ENCODE measurements around the gene MYO7B. TPM values are rescaled to one million over a fixed set of nuclear protein-coding genes. Genes with fewer than 3 reads are reported as not detected.

Gene MYO7B
- total RNA-seq, 1 donor: 0.18 TPM

- no peak for DNase-seq (ENCODE audit: low read depth)
- TF ChIP-seq CTCF (IDR thresholded peaks at IDR 0.05; ENCODE audit: insufficient read depth, low read length): no peak
These were observed 105.7 kb downstream of the MYO7B start for GRCh38 chr2:127641133-127641532.

GRCh38 chr2:127641846-127642507 lies 106.5 kb downstream of the MYO7B start:
- no peak for TF ChIP-seq CTCF (IDR thresholded peaks at IDR 0.05; ENCODE audit: insufficient read depth, low read length)
- DNase-seq (ENCODE audit: low read depth): no peak
- no peak overlapping the region for H3K4me3 ChIP-seq (ENCODE audit: low read depth, low read length)

More at GRCh38 chr2:127641133-127641532, 105.7 kb downstream of the MYO7B start:
- H3K4me3 ChIP-seq (ENCODE audit: low read depth, low read length): no peak overlapping the region

GRCh38 chr2:127642706-127643438 lies 107.4 kb downstream of the MYO7B start:
- no peak overlapping the region for H3K4me3 ChIP-seq (ENCODE audit: low read depth, low read length)
- DNase-seq (ENCODE audit: low read depth): no peak
- no peak for TF ChIP-seq CTCF (IDR thresholded peaks at IDR 0.05; ENCODE audit: insufficient read depth, low read length)

GRCh38 chr2:127643439-127644065 lies 108.1 kb downstream of the MYO7B start:
- no peak for TF ChIP-seq CTCF (IDR thresholded peaks at IDR 0.05; ENCODE audit: insufficient read depth, low read length)
- no peak overlapping the region for H3K4me3 ChIP-seq (ENCODE audit: low read depth, low read length)
- no peak for DNase-seq (ENCODE audit: low read depth)

- TF ChIP-seq CTCF (IDR thresholded peaks at IDR 0.05; ENCODE audit: insufficient read depth, low read length): peak; percentile 2
- DNase-seq (ENCODE audit: low read depth): no peak
- no peak overlapping the region for H3K4me3 ChIP-seq (ENCODE audit: low read depth, low read length)
These were observed 108.9 kb downstream of the MYO7B start for GRCh38 chr2:127644066-127645025.

- no peak for DNase-seq (ENCODE audit: low read depth)
- TF ChIP-seq CTCF (IDR thresholded peaks at IDR 0.05; ENCODE audit: insufficient read depth, low read length): no peak
- no peak overlapping the region for H3K4me3 ChIP-seq (ENCODE audit: low read depth, low read length)
These were observed 109.5 kb downstream of the MYO7B start for GRCh38 chr2:127645026-127645394.
